K562 (cell line): Measurements from ENCODE around the gene CTTNBP2. TPM values are rescaled to one million over a fixed set of nuclear protein-coding genes. Genes with fewer than 3 reads are reported as not detected.

Experiments used
- CHD4 ChIP-seq: fragments of 200-600 bp; sonication (generic); IDR thresholded peaks from 3 replicates; pipeline ENCODE4 v1.6.1; 2012; ENCODE audit warnings: low read depth, mild to moderate bottlenecking, mixed read lengths, low read length, inconsistent platforms; ENCODE audit not compliant: insufficient read depth, insufficient replicate concordance, poor library complexity, severe bottlenecking
- DPF2 ChIP-seq: fragments of 450-650 bp; IDR thresholded peaks from 2 replicates; pipeline ENCODE4 v1.6.1; 2016
- GATA2 ChIP-seq: sonication (generic); formaldehyde crosslinking; IDR thresholded peaks from 2 replicates; pipeline ENCODE4 v1.4.0; 2020; ENCODE audit warnings: mild to moderate bottlenecking, missing genetic modification reagents
- HNRNPH1 ChIP-seq: fragments of 200-400 bp; formaldehyde crosslinking; optimal IDR thresholded peaks from 2 replicates; pipeline ENCODE3; 2017; ENCODE audit warnings: low read depth, mild to moderate bottlenecking, low read length, moderate library complexity
- HNRNPLL ChIP-seq: fragments of 200-400 bp; formaldehyde crosslinking; IDR thresholded peaks from 2 replicates; pipeline ENCODE4 v1.6.1; 2017; ENCODE audit warnings: low read length, low read depth, mild to moderate bottlenecking; ENCODE audit not compliant: poor library complexity, severe bottlenecking
- JUND ChIP-seq, 2 experiments: IDR thresholded peaks; 2 replicates in 1 of 2; 3 replicates in 1 of 2; pipeline ENCODE4 v1.6.1; 2011; ENCODE audit warnings: borderline replicate concordance in 2 of 2, low read depth in 2 of 2, low read length in 2 of 2, improper control_type of control experiment in 1 of 2, missing biosample characterization in 1 of 2, missing genetic modification characterization in 1 of 2, missing genetic modification reagents in 1 of 2
- KDM4B ChIP-seq, 2 experiments: fragments of 450-650 bp in 1 of 2; sonication (generic) in 1 of 2; IDR thresholded peaks; 2 replicates each; pipeline ENCODE4 v1.6.1; 2016 to 2017; ENCODE audit warnings: borderline replicate concordance in 2 of 2, antibody characterized with exemption in 1 of 2, low read depth in 1 of 2, mild to moderate bottlenecking in 1 of 2
- KLF10 ChIP-seq: fragments of 250-450 bp; sonication (Bioruptor Pico); IDR thresholded peaks from 2 replicates; pipeline ENCODE4 v1.6.1; 2021; ENCODE audit warnings: matching md5 sums
- NCOA2 ChIP-seq, 2 experiments: fragments of 450-650 bp; IDR thresholded peaks; 2 replicates each; pipeline ENCODE4 v1.6.1; 2018; ENCODE audit warnings: mild to moderate bottlenecking in 2 of 2, moderate library complexity in 1 of 2; ENCODE audit not compliant: partially characterized antibody in 2 of 2
- PHF21A ChIP-seq: fragments of 450-650 bp; IDR thresholded peaks from 2 replicates; pipeline ENCODE4 v1.6.1; 2017; ENCODE audit warnings: low read depth, borderline replicate concordance
- SETDB1 ChIP-seq: IDR thresholded peaks from one replicate; pipeline ENCODE4 v1.6.1; 2012; ENCODE audit warnings: low read length, control low read depth, inconsistent platforms
- SRSF1 ChIP-seq: fragments of 200-400 bp; formaldehyde crosslinking; IDR thresholded peaks from 2 replicates; pipeline ENCODE4 v1.6.1; 2017; ENCODE audit warnings: mild to moderate bottlenecking, low read depth, low read length, moderate library complexity
- XRCC5 ChIP-seq: fragments of 200-400 bp; formaldehyde crosslinking; IDR thresholded peaks from 2 replicates; pipeline ENCODE4 v1.6.1; 2017; ENCODE audit warnings: low read depth, mild to moderate bottlenecking, low read length
- ZSCAN32 ChIP-seq: fragments of 450-650 bp; formaldehyde crosslinking; IDR thresholded peaks from 2 replicates; pipeline ENCODE4 v1.4.0; 2020; ENCODE audit warnings: mild to moderate bottlenecking, moderate library complexity
- polyA plus RNA-seq, 8 experiments: library from polyadenylated mRNA; depleted of rRNA in 4 of 8; stranded (reverse) in 5 of 8; unstranded in 3 of 8; fragments of >200 nt; fragmentation: Nextera tagmentation in 2 of 8; fragmentation: Illumina TruSeq in 1 of 8; extraction: Ambion mirVana in 2 of 8; extraction: Trizol in 1 of 8; gene quantifications; 2 replicates each; pipeline versions ENCODE4 v1.2.1 to v1.2.3, GENCODE V29; 2011 to 2014; ENCODE audit warnings: inconsistent platforms in 1 of 8, missing spikeins in 1 of 8
- total RNA-seq, 7 experiments: library from RNA; depleted of rRNA in 6 of 7; stranded (reverse); fragments of >200 nt in 6 of 7; fragmentation: Illumina TruSeq in 2 of 7; extraction: Trizol in 2 of 7; gene quantifications; 2 replicates each; pipeline versions ENCODE4 v1.2.1 to v1.2.3, GENCODE V29; 2011 to 2021; ENCODE audit warnings: low replicate concordance in 1 of 7
- TF ChIP-seq, protein P1 (sequence below): fragments of 450-650 bp; IDR thresholded peaks from 2 replicates; pipeline ENCODE4 v1.6.1; 2016; ENCODE audit warnings: mild to moderate bottlenecking, moderate library complexity

The CTTNBP2 gene
- total and polyA plus RNA-seq, 9 of the 15 experiments (the other 6 are each of a cell fraction or from before 2014, with no cell fraction given), result 0.05 TPM; not detected in 8

DNA sequence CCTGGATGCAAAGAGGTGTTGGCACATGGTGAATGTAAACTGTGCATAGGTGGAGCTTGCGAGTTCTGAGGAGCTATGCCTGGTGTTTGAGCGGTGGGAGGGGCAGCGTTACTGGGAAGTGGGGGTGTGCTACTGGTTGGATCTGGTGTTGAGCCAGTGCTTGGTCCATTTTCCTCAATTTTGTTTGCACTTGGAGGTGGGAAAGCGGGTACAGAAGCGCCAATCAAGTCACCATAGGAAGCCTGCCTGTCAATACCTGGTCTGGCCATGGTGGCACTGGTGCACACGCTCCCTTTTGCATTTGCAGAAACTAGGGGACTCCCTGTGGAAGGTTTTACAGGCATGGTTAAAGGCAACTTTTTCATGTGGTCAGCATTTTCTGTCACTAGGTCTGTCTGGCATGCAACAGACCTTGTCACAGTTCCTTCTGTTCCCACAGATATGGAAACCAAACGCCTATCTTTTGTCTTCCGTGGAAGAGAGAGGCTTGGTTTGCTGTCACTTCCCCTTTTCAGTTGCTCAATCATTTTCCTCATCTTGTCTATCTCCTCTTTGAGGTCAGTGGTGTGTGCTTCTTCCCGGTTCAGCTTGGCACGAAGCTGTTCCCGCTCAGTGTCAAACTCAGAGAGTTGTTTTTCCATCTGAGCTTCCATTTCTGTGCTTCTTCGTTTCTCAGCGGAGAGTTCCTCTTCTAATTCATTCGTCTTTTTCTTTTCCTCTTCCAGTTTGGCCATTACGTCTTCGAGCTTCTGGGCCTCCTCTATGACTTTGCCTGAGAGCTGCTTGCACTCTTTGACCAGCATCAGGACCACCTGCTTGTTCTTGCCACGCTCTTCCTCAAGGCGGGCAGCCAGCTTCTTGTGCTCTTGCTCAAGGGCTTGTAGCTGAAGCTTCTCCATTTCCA, 81.1 kb downstream of the CTTNBP2 start (continued):
- TF ChIP-seq CHD4, result no peak
- TF ChIP-seq ZSCAN32, result no peak
- peak in 1 of 2 experiments; percentile 72; a peak in 1 of 4 replicates for TF ChIP-seq KDM4B (IDR thresholded peaks at IDR 0.05; ENCODE audit: borderline replicate concordance in 2 of 2, low read depth in 1 of 2)
- TF ChIP-seq NCOA2 (IDR thresholded peaks at IDR 0.05; ENCODE audit: partially characterized antibody in 2 of 2), result peak in 1 of 2 experiments; percentile 8
- no peak for TF ChIP-seq KLF10 (CRISPR knock-in tag)
- no peak for TF ChIP-seq PHF21A
- no peak for TF ChIP-seq SRSF1
- TF ChIP-seq HNRNPLL, result no peak
- peak; percentile 83 for TF ChIP-seq JUND (IDR thresholded peaks at IDR 0.05; ENCODE audit: borderline replicate concordance, low read depth, low read length)
- peak; percentile 74; the same call in 1 of the 3 replicates for TF ChIP-seq JUND (tag; IDR thresholded peaks at IDR 0.05; ENCODE audit: borderline replicate concordance, low read depth, low read length)
- TF ChIP-seq, protein P1, sequence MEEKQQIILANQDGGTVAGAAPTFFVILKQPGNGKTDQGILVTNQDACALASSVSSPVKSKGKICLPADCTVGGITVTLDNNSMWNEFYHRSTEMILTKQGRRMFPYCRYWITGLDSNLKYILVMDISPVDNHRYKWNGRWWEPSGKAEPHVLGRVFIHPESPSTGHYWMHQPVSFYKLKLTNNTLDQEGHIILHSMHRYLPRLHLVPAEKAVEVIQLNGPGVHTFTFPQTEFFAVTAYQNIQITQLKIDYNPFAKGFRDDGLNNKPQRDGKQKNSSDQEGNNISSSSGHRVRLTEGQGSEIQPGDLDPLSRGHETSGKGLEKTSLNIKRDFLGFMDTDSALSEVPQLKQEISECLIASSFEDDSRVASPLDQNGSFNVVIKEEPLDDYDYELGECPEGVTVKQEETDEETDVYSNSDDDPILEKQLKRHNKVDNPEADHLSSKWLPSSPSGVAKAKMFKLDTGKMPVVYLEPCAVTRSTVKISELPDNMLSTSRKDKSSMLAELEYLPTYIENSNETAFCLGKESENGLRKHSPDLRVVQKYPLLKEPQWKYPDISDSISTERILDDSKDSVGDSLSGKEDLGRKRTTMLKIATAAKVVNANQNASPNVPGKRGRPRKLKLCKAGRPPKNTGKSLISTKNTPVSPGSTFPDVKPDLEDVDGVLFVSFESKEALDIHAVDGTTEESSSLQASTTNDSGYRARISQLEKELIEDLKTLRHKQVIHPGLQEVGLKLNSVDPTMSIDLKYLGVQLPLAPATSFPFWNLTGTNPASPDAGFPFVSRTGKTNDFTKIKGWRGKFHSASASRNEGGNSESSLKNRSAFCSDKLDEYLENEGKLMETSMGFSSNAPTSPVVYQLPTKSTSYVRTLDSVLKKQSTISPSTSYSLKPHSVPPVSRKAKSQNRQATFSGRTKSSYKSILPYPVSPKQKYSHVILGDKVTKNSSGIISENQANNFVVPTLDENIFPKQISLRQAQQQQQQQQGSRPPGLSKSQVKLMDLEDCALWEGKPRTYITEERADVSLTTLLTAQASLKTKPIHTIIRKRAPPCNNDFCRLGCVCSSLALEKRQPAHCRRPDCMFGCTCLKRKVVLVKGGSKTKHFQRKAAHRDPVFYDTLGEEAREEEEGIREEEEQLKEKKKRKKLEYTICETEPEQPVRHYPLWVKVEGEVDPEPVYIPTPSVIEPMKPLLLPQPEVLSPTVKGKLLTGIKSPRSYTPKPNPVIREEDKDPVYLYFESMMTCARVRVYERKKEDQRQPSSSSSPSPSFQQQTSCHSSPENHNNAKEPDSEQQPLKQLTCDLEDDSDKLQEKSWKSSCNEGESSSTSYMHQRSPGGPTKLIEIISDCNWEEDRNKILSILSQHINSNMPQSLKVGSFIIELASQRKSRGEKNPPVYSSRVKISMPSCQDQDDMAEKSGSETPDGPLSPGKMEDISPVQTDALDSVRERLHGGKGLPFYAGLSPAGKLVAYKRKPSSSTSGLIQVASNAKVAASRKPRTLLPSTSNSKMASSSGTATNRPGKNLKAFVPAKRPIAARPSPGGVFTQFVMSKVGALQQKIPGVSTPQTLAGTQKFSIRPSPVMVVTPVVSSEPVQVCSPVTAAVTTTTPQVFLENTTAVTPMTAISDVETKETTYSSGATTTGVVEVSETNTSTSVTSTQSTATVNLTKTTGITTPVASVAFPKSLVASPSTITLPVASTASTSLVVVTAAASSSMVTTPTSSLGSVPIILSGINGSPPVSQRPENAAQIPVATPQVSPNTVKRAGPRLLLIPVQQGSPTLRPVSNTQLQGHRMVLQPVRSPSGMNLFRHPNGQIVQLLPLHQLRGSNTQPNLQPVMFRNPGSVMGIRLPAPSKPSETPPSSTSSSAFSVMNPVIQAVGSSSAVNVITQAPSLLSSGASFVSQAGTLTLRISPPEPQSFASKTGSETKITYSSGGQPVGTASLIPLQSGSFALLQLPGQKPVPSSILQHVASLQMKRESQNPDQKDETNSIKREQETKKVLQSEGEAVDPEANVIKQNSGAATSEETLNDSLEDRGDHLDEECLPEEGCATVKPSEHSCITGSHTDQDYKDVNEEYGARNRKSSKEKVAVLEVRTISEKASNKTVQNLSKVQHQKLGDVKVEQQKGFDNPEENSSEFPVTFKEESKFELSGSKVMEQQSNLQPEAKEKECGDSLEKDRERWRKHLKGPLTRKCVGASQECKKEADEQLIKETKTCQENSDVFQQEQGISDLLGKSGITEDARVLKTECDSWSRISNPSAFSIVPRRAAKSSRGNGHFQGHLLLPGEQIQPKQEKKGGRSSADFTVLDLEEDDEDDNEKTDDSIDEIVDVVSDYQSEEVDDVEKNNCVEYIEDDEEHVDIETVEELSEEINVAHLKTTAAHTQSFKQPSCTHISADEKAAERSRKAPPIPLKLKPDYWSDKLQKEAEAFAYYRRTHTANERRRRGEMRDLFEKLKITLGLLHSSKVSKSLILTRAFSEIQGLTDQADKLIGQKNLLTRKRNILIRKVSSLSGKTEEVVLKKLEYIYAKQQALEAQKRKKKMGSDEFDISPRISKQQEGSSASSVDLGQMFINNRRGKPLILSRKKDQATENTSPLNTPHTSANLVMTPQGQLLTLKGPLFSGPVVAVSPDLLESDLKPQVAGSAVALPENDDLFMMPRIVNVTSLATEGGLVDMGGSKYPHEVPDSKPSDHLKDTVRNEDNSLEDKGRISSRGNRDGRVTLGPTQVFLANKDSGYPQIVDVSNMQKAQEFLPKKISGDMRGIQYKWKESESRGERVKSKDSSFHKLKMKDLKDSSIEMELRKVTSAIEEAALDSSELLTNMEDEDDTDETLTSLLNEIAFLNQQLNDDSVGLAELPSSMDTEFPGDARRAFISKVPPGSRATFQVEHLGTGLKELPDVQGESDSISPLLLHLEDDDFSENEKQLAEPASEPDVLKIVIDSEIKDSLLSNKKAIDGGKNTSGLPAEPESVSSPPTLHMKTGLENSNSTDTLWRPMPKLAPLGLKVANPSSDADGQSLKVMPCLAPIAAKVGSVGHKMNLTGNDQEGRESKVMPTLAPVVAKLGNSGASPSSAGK, result peak; percentile 89
- no peak for TF ChIP-seq SETDB1
- no peak for TF ChIP-seq HNRNPH1
- TF ChIP-seq GATA2, result peak; percentile 92
- TF ChIP-seq XRCC5, result no peak
- peak; percentile 98 for TF ChIP-seq DPF2
